ENCODE measurements around the gene MSH5.

- TF ChIP-seq CTCF (IDR thresholded peaks at IDR 0.05) (no peak), POLR2A (IDR thresholded peaks at IDR 0.05) (no peak)
Measured at GRCh38 chr6:31706599-31706998, 33.2 kb upstream of the MSH5 start, which contains the start of gene LY6G6F.
